ENCODE data around the gene UFD1. TPM values are rescaled to one million over a fixed set of nuclear protein-coding genes. Genes with fewer than 3 reads are reported as not detected.
"Not testable (repeated sequence)": the region's sequence is repeated elsewhere in the genome, so short reads cannot be mapped to it uniquely, and the experiment has no call there.

Gene UFD1
- total and polyA plus RNA-seq, 2 donors (not counting 1 experiment from before 2014, with no cell fraction given): 43.5 to 70.1 TPM

GRCh38 chr22:19436444-19437161, 42.4 kb downstream of the UFD1 start:
- 100% methylated on average over 1 of the region's 9 CpGs for WGBS (ENCODE audit: insufficient coverage)
- peaks cover 38% of the 10 kb centered on the region for H3K4me1 Mint-ChIP-seq
- H3K9me3 ChIP-seq (ENCODE audit: control extremely low read depth in 1 of 3, control insufficient read depth in 2 of 3, insufficient read depth in 1 of 3, low read length in 2 of 3); intact Hi-C loops (cut with micrococcal nuclease); H3K4me3 Mint-ChIP-seq; H3K4me2 ChIP-seq (replicated peaks; ENCODE audit: low read depth, low read length, poor library complexity, severe bottlenecking); H3K27me3 Mint-ChIP-seq; H3K4me3 ChIP-seq (ENCODE audit: control extremely low read depth in 1 of 5, extremely low read depth in 1 of 5, insufficient read depth in 1 of 5, low read depth in 2 of 5, low read length in 4 of 5); POLR2A ChIA-PET; H2AFZ ChIP-seq (ENCODE audit: insufficient read depth, low read depth, low read length, poor library complexity, severe bottlenecking); H3K9me3 Mint-ChIP-seq (ENCODE audit: insufficient read depth); DNase-seq; H4K20me1 ChIP-seq (ENCODE audit: control insufficient read depth, insufficient read depth, low read length, poor library complexity, severe bottlenecking); ATAC-seq (ENCODE audit: low read depth); H3K27me3 ChIP-seq (replicated peaks in 1 of 4; ENCODE audit: control extremely low read depth in 1 of 4, control insufficient read depth in 3 of 4, insufficient read depth in 4 of 4, low read length in 3 of 4); H3K9ac ChIP-seq (ENCODE audit: low read length): not testable (repeated sequence)
- Histone ChIP-seq H3K36me3 (replicated peaks in 1 of 2; ENCODE audit: control extremely low read depth in 1 of 2, control insufficient read depth in 1 of 2, extremely low read depth in 1 of 2, insufficient read depth in 2 of 2, low read length in 1 of 2) (peaks cover 5 to 22% of the 10 kb centered on the region in 2 experiments), H3K27ac (ENCODE audit: low read length in 2 of 2) (peak overlapping the region in 1 of 2 donors; percentile 54), H3K79me2 (ENCODE audit: control insufficient read depth, insufficient read depth, low read length) (peaks cover 29% of the 10 kb centered on the region), H3K4me1 (ENCODE audit: control insufficient read depth in 2 of 2, insufficient read depth in 2 of 2, low read length in 2 of 2) (peaks cover 29 to 36% of the 10 kb centered on the region in 2 donors)
- CTCF ChIA-PET: interaction anchor here (1.4 kb wide), 1 partner anchor 8 kb away, joined by 4 read pairs; no protein-coding TSS in a partner anchor
- H3K27ac Mint-ChIP-seq: peak overlapping the region; percentile 1

- H2AFZ ChIP-seq (ENCODE audit: insufficient read depth, low read depth, low read length, poor library complexity, severe bottlenecking): no peak overlapping the region
- peaks cover 44% of the 10 kb centered on the region for H3K4me1 Mint-ChIP-seq
- no peaks in the 10 kb centered on the region for H3K27me3 Mint-ChIP-seq
- peak overlapping the region; percentile 45 for H3K4me2 ChIP-seq (replicated peaks; ENCODE audit: low read depth, low read length, poor library complexity, severe bottlenecking)
- peaks cover 5 to 13% of the 10 kb centered on the region in 2 experiments for H3K36me3 ChIP-seq (replicated peaks in 1 of 2; ENCODE audit: control extremely low read depth in 1 of 2, control insufficient read depth in 1 of 2, extremely low read depth in 1 of 2, insufficient read depth in 2 of 2, low read length in 1 of 2)
- no peaks in the 10 kb centered on the region for H3K27me3 ChIP-seq (replicated peaks in 1 of 4; ENCODE audit: control extremely low read depth in 1 of 4, control insufficient read depth in 3 of 4, insufficient read depth in 4 of 4, low read length in 3 of 4)
- WGBS (ENCODE audit: insufficient coverage): no CpG with 5 or more reads among the region's 2 CpGs
- DNase-seq: peak; percentile 38
- peaks cover 38 to 47% of the 10 kb centered on the region in 2 donors for H3K4me1 ChIP-seq (ENCODE audit: control insufficient read depth in 2 of 2, insufficient read depth in 2 of 2, low read length in 2 of 2)
- ATAC-seq (ENCODE audit: low read depth): no peak
- peak overlapping the region; percentile 67 to 91 for H3K27ac ChIP-seq (ENCODE audit: low read length in 2 of 2)
- H4K20me1 ChIP-seq (ENCODE audit: control insufficient read depth, insufficient read depth, low read length, poor library complexity, severe bottlenecking): peaks cover 10% of the 10 kb centered on the region
- no peaks in the 10 kb centered on the region for H3K9me3 Mint-ChIP-seq (ENCODE audit: insufficient read depth)
- intact Hi-C loops (cut with micrococcal nuclease): loop anchor here (5.0 kb wide), 1 partner anchor 143 kb away; the partner anchor contains the start of gene CLTCL1
- H3K27ac Mint-ChIP-seq: peak overlapping the region; percentile 91
- no peak overlapping the region for H3K4me3 ChIP-seq (ENCODE audit: control extremely low read depth in 1 of 5, extremely low read depth in 1 of 5, insufficient read depth in 1 of 5, low read depth in 2 of 5, low read length in 4 of 5)
- ChIA-PET POLR2A (interaction anchor here (0.6 to 3.9 kb wide), 3 partner anchors 11 to 63 kb away, joined by 4 to 29 read pairs (median 6); partner anchors contain the start of genes C22orf39 and UFD1), CTCF (interaction anchor here (0.5 to 1.6 kb wide), 4 partner anchors 10 to 352 kb away, joined by 3 to 5 read pairs (median 4); partner anchors contain the start of gene ESS2)
- no peaks in the 10 kb centered on the region for H3K9me3 ChIP-seq (ENCODE audit: control extremely low read depth in 1 of 3, control insufficient read depth in 2 of 3, insufficient read depth in 1 of 3, low read length in 2 of 3)
- H3K9ac ChIP-seq (ENCODE audit: low read length): no peak overlapping the region
- peak overlapping the region; percentile 66 for H3K4me3 Mint-ChIP-seq
- H3K79me2 ChIP-seq (ENCODE audit: control insufficient read depth, insufficient read depth, low read length): peaks cover 32% of the 10 kb centered on the region
- no peak for TF ChIP-seq CTCF (IDR thresholded peaks at IDR 0.05)
- TF ChIP-seq EZH2 (IDR thresholded peaks at IDR 0.05; ENCODE audit: borderline replicate concordance, insufficient read depth, low read depth, low read length, poor library complexity, severe bottlenecking): no peak
These were observed 44.0 kb downstream of the UFD1 start for GRCh38 chr22:19434829-19435580.
